ENCODE measurements around the gene SLC16A5. TPM values are rescaled to one million over a fixed set of nuclear protein-coding genes. Genes with fewer than 3 reads are reported as not detected.
"Not testable (repeated sequence)": the region's sequence is repeated elsewhere in the genome, so short reads cannot be mapped to it uniquely, and the experiment has no call there.

The SLC16A5 gene
- polyA plus RNA-seq, 1 donor: 6.9 TPM

DNA sequence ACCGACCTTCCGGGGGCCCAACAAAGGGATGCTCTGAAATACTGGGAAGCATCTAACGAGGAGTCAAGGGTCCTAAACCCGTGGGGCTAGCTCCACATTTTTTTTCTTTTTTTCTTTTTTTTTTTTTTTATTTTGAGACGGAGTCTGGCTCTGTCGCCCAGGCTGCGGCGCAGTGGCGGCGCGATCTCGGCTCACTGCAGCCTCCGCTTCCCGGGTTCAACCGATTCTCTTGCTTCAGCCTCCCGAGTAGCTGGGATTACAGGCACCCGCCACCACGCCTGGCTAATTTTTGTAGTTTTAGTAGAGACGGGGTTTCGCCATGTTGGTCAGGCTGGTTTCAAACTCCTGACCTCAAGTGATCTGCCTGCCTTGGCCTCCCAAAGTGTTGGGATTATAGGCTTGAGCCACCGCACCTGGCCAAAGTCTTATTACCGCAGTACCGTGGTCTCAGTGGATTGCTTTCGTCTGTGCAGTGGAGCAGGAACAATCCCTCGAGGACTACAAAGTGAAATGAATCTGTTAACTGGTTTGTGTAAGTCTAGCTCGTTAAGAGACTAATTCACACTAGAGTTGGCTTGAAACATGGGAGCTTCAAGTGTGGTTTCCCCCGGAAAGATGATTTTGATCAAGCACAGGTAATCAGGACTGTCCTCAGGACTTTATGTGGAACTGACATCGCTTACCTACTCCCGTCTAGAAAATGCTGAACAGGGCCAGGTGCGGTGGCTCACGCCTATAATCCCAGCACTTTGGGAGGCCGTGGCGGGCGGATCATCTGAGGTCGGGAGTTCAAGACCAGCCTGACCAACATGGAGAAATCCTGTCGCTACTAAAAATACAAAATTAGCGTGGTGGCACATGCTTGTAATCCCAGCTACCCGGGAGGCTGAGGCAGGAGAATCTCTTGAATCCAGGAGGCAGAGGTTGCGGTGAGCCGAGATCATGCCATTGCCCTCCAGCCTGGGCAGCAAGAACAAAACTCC is 44.6 kb downstream of the SLC16A5 start:
- DNase-seq (ENCODE audit: low read depth): not testable (repeated sequence)

DNA sequence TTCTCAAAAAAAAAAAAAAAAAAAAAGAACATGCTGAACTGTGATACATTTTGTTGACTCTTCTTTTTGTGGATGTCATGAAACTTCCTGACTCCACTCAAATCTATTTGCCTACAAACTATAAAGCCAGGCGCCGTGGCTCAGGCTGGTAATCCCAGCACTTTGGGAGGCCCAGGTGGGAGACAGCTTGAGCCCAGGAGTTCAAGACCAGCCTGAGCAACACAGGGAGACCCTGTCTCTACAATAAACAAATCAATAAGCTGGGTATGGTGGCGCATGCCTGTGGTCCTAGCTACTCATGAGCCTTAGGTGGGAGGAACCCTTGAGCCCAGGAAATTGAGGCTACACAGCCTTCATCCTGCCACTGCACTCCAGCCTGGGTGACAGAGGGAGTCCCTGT is 45.2 kb downstream of the SLC16A5 start:
- no peak for DNase-seq (ENCODE audit: low read depth)

DNA sequence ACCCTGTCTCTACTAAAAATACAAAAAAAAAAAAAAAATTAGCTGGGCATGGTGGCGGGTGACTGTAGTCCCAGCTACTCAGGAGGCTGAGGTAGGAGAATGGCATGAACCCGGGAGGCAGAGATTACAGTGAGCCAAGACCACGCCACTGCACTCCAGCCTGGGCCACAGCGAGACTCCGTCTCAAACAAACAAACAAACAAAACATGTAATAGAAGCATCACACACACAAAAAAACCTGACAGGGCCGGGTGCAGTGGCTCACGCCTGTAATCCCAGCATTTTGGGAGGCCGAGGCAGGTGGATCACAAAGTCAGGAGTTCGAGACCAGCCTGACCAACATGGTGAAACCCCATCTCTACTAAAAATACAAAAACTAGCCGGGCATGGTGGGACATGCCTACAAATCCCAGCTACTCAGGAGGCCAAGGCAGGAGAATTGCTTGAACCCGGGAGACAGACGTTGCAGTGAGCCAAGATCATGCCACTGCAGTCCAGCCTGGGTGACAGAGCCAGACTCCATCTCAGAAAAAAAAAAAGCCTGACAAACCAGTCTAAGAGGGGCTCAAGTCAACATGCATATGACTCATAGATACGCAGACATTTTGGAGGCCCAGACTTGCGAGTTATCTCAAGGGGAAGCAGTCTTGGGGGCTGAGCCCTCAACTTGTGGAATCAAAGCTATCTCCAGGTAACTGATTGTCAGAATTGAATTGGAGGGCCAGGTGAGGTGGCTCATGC is 46.0 kb downstream of the SLC16A5 start:
- DNase-seq (ENCODE audit: low read depth): not testable (repeated sequence)

GRCh38 chr17:75135452-75135851 is 47.7 kb downstream of the SLC16A5 start:
- no peak for DNase-seq (ENCODE audit: low read depth)

DNA sequence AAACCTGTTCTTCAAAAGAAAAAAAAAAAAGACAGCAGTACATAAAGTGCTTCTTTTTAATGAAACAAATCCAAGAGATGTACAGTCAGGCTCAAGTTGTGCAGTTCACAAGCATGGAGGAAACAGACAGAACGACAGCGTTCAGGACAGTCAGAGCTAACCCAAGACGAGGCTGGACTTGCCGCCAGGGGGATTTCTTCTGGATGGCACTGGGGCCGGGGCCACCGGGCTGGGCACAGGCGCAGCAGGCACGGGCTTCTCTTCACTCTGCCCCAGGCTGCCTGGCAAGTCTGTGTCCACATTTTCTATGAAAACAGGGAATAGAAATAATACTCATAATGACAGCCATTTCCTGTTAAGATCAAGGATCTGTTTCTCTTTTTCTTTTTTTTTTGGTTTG is 48.2 kb downstream of the SLC16A5 start:
- no peak for DNase-seq (ENCODE audit: low read depth)

DNA sequence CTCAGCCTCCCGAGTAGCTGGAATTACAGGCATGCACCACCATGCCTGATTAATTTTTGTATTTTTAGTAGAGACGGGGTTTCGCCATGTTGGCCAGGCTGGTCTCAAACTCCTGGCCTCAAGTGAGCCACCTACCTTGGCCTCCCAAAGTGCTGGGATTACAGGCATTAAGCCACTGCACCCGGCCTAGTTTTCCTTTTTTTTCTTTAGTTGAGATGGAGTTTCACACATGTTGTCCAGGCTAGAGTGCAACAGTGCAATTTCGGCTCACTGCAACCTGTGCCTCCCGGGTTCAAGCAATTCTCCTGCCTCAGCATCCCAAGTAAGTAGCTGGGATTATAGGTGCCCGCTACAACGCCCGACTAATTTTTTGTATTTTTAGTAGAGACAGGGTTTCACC is 50.0 kb downstream of the SLC16A5 start:
- DNase-seq (ENCODE audit: low read depth): not testable (repeated sequence)

DNA sequence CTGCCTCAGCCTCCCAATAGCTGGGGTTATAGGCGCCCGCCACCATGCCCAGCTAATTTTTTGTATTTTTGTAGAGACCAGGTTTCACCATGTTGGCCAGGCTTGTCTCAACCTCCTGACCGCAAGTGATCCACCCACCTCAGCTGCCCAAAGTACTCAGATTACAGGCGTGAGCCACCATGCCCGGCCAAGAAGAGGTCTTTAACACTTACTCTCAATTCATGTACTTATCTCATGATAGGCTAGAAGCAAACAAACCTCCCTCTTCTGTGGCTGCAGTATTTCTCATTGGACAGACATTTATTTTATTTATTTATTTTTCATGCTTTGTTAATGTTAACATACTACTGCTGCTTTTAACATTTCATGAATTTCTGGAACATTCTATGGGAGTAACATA is 50.8 kb downstream of the SLC16A5 start:
- no peak for DNase-seq (ENCODE audit: low read depth)

GRCh38 chr17:75142236-75142971 is 54.6 kb downstream of the SLC16A5 start:
- no peak for DNase-seq (ENCODE audit: low read depth)

DNA sequence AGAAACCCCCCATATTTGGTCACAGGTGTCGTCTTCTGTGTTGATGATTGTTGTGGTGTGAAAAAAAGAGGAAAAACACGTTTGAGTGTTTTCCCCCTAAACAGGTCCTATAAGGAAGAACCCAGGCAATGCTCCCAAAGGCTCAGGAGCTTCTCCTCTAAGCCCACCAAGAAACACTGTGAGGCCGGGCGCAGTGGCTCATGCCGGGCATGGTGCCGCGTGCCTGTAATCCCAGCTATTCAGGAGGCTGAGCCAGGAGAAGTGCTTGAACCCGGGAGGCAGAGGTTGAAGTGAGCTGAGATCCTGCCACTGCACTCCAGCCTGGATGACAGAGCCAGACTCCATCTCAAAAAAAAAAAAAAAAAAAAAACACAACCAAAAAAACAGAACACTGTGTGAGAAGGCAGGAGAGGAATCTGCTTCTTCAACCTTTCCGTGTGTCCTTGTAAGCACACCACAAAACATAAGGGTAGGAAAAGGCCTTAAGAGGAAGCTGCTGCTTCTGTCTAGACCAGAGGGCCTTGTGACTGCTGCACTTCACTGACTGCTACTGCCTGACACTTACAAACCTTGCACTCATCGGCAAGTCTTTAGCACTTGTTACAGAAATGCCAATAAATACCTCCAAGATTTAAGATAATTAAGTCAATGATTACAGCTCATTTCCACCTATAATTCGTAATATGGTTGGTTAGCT is 57.2 kb downstream of the SLC16A5 start:
- DNase-seq (ENCODE audit: low read depth): no peak

DNA sequence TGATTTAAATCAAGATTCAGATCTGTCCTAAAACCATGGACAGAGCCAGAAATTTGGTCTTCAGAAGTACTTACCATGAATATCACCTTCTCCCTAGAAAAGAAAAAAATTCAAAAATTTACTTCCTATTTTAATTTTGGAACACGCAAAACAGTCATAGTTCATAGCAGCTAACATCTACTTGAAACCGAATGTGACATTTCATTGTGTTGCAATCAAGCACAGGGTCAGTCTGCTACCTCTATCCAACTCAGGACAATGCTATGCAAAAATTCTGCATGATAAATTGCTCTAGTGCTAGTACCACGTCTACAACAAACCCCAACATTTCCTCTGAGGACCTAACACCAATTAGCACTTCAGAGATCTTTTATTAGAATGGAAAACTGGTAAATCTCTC is 58.8 kb downstream of the SLC16A5 start:
- no peak for DNase-seq (ENCODE audit: low read depth)

DNA sequence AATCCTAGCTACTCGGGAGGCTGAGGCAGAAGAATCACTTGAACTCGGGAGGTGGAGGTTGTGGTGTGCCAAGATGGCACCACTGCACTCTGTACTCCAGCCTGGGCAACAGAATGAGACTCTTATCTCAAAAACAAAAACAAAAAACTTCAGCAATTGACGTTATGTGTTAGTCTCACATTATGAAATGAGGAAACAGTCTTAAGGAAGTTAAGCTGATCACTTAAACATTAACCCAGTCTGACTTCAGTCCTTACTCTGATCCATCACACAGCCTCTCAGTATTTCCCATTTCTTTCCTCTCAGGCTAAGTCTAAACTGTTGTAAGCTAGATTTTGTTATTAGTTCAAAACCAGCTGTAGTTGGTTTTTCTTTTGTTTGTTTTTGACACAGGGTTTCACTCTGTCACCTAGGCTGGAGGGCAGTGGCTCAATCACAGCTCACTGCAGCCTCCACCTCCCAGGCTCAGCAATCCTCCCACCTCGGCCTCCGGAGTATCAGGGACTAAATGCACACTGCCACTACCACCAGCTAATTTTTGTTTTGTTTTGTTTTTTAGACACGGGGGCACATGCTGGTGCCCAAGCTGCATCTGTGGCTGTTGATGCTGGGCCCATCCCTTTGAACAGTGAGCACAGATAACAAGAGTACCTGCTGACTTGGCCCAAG is 60.3 kb downstream of the SLC16A5 start:
- no peak for DNase-seq (ENCODE audit: low read depth)

DNA sequence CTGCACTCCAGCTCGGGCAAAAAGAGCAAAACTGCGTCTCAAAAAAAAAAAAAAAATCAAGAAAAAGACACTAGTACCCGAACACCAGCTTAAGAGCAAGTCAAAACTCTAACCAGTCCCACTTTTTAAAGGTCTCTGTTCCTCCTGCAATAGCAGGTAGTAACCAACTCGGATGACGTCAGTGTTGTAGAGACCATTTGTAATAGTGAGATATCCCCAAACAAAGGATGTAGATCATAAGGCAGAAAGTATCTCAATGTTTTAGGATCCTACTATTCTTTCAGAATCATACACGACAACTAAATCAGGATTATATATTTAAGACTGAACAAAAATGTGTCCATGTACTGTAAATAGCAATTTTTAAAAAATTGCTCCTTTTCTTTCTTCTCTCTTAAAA is 64.2 kb downstream of the SLC16A5 start:
- no peak for DNase-seq (ENCODE audit: low read depth)

GRCh38 chr17:75152523-75152921 is 64.8 kb downstream of the SLC16A5 start:
- no peak for DNase-seq (ENCODE audit: low read depth)

- DNase-seq (ENCODE audit: low read depth): no peak
Measured at GRCh38 chr17:75152922-75153779, 65.4 kb downstream of the SLC16A5 start.

DNA sequence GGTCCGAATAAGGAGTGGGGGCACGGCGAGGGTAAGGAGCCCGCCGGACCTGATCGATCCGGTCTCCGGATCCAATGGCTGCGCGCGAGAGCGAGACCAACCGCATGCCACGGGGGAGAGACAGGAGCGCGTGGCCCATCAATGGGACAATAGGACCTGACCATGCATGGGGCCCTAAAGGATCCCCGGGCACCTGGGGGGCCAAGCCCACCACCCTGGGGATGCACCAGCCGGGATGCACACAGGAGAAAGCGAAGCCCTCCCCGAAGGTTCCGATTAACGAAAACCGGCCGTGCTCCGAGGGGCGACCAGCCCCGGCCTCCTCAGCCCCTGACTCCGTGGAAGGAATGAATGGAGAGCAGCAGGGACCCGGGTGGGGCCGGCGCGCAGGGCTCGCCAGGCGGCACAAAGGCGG is 66.0 kb downstream of the SLC16A5 start:
- DNase-seq (ENCODE audit: low read depth): no peak

DNA sequence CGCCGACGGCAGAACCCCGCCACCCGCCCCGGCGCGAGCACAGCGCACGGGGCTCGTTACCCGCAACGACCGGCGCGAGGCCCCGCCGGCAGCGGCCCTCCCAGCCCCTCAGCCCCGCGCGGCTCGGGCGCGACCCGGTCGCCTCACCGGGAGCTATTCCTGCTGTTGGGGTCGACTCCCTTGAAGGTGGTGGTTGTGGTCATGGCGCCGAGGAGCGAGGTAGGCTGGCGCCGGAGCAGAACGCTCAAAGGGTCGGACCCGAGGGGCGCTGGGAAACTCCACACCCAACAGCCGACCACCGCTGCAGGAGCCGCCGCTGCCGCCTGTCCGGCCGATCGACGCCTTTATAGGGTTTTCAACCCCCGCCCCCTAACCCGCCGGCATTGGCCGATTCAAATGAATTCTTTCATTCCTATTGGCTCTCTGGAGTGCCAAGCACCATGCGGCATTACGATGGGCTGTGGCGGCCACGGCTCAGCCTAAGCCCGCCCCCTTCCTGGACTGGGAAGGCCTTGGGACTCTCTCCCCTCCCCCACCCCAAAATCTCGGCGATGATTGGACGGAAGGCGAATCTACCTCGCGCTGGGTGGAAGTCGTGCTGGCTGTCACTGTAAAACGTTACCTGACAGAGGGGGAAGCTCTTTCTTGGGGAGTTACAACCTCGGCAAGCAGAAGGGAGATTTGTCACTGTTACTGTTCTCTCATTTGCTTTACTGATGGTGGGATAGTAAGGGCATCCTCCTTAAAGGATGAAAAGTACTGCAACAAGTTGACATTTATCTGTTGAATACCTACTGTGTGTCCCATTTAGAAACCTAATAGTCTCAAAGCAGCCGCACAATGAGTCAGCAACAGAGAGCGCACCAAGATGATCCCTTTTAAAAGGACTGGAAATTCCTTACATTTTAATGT is 66.7 kb downstream of the SLC16A5 start, which contains the start of gene JPT1:
TSS of gene JPT1 (minus strand) at position 318 of the 912 bp plus-strand sequence. CDS start at position 203, 115 bp downstream.
- DNase-seq (ENCODE audit: low read depth): peak; percentile 96

DNA sequence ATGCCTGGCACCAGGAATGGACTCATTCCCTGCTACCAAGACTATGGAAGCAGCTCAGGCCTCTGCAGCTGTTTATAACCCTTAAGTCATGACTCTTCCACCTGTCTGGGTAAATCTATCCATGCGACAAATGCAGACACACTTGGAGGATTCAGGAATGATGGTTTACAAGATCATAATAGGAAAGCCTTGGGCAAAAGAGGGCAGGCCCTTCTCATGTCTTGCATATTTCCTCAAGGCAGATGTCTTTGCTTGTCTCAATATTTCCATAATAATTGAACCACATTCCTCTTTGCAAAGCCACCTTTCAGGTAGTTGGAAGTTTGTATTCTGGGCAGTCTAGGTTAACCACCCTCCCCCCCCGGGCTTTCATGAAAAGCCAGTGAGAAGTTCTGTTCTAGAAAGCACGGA is 67.4 kb downstream of the SLC16A5 start:
- no peak for DNase-seq (ENCODE audit: low read depth)
